HCT116 (cell line): ENCODE results near the gene KPNA4. TPM values are rescaled to one million over a fixed set of nuclear protein-coding genes. Genes with fewer than 3 reads are reported as not detected.

Experiments used
- ATAC-seq: fragments of 200-7000 bp; cut with Tn5 transposase; 2 replicates; pipeline ENCODE4 v1.9.1; 2020; ENCODE audit warnings: mild to moderate bottlenecking, moderate library complexity
- BruUV-seq: library from RNA; stranded (reverse); fragments of 400-500 nt; replicated peaks from 2 replicates; lab custom pipeline; 2021; lab: Mats Ljungman, UMichigan
- CTCF ChIA-PET: fragments of 300-600 bp; sonication (Branson Sonifier 250); formaldehyde crosslinking; loops from one replicate; lab custom pipeline; 2021; ENCODE audit warnings: antibody characterized with exemption; lab: Charles Lee
- POLR2A ChIA-PET: fragments of 300-600, 350-600 bp; sonication (Branson Sonifier 250); formaldehyde crosslinking; loops from one replicate; lab custom pipeline; 2021; ENCODE audit warnings: antibody characterized with exemption; lab: Charles Lee
- RAD21 ChIA-PET, 2 experiments: fragments of 300-600 bp; sonication (Branson Sonifier 250); formaldehyde crosslinking; loops; one replicate each; lab custom pipeline; 2023; ENCODE audit warnings: low total read pairs in 2 of 2; ENCODE audit not compliant: uncharacterized antibody in 2 of 2, unreplicated experiment in 2 of 2, low non-redundant PET in 1 of 2; lab: Charles Lee
- DNase-seq: peaks from one replicate; pipeline ENCODE4 v3.0.0-alpha.2; 2010; ENCODE audit warnings: low read depth, low spot score
- H2AFZ ChIP-seq: fragments of 200-600 bp; shearing (Covaris generic), sonication (generic); 2 replicates; pipeline ENCODE4 v1.6.1; 2017; ENCODE audit warnings: low read depth, mixed run types, mixed read lengths, antibody characterized with exemption, low read length; ENCODE audit not compliant: poor library complexity, severe bottlenecking
- H3K27ac ChIP-seq: 2 replicates; pipeline ENCODE4 v1.5.1; 2012; ENCODE audit warnings: low read depth, low read length
- H3K27me3 ChIP-seq: fragments of 200-600 bp; sonication (generic); 2 replicates; pipeline ENCODE4 v1.6.1; 2016; ENCODE audit warnings: mixed run types, low read length, mixed read lengths; ENCODE audit not compliant: insufficient read depth
- H3K36me3 ChIP-seq, 2 experiments: fragments of 200-500 bp in 1 of 2; fragments of 200-600 bp in 1 of 2; sonication (Bioruptor generic) in 1 of 2; sonication (generic) in 1 of 2; 2 replicates each; pipeline versions ENCODE4 v1.5.1 to v1.6.1; 2014 to 2016; ENCODE audit warnings: low read length in 2 of 2, inconsistent platforms in 1 of 2, mixed read lengths in 1 of 2, mixed run types in 1 of 2; ENCODE audit not compliant: insufficient read depth in 2 of 2, control insufficient read depth in 1 of 2
- H3K4me1 ChIP-seq, 2 experiments: fragments of 200-600 bp in 1 of 2; sonication (generic) in 1 of 2; 2 replicates each; pipeline versions ENCODE4 v1.5.1 to v1.6.1; 2012 to 2017; ENCODE audit warnings: low read length in 2 of 2, inconsistent platforms in 1 of 2, mild to moderate bottlenecking in 1 of 2, mixed read lengths in 1 of 2, mixed run types in 1 of 2, moderate library complexity in 1 of 2; ENCODE audit not compliant: insufficient read depth in 2 of 2, control insufficient read depth in 1 of 2
- H3K4me2 ChIP-seq: fragments of 200-600 bp; sonication (generic); 2 replicates; pipeline ENCODE4 v1.6.1; 2017; ENCODE audit warnings: mixed run types, low read length, mixed read lengths
- H3K4me3 ChIP-seq, 2 experiments: fragments of 200-600 bp in 1 of 2; sonication (generic) in 1 of 2; replicated peaks in 1 of 2; 2 replicates each; pipeline ENCODE4 v1.5.1; 2011 to 2016; ENCODE audit warnings: low read length in 2 of 2, control low read depth in 1 of 2, low read depth in 1 of 2, mild to moderate bottlenecking in 1 of 2, mixed read lengths in 1 of 2, mixed run types in 1 of 2
- H3K79me2 ChIP-seq: fragments of 200-600 bp; sonication (generic); 2 replicates; pipeline ENCODE4 v1.6.1; 2017; ENCODE audit warnings: mild to moderate bottlenecking, mixed run types, low read length, moderate library complexity, mixed read lengths; ENCODE audit not compliant: insufficient read depth
- H3K9ac ChIP-seq: fragments of 200-600 bp; sonication (generic); 2 replicates; pipeline ENCODE4 v1.6.1; 2016; ENCODE audit warnings: low read length, mixed read lengths
- H3K9me2 ChIP-seq: fragments of 200-600 bp; sonication (generic), shearing (Covaris generic); 2 replicates; pipeline ENCODE4 v1.6.1; 2017; ENCODE audit warnings: mixed run types, mild to moderate bottlenecking, moderate library complexity; ENCODE audit not compliant: insufficient read depth
- H3K9me3 ChIP-seq, 2 experiments: fragments of 200-500 bp in 1 of 2; fragments of 200-600 bp in 1 of 2; sonication (Bioruptor generic) in 1 of 2; sonication (generic) in 1 of 2; 2 replicates each; pipeline ENCODE4 v1.6.1; 2014 to 2017; ENCODE audit warnings: low read length in 2 of 2, mixed read lengths in 2 of 2, inconsistent platforms in 1 of 2, low read depth in 1 of 2, mild to moderate bottlenecking in 1 of 2, mixed run types in 1 of 2, moderate library complexity in 1 of 2; ENCODE audit not compliant: control insufficient read depth in 1 of 2, insufficient read depth in 1 of 2
- H4K20me1 ChIP-seq: fragments of 200-600 bp; sonication (generic), shearing (Covaris generic); 2 replicates; pipeline ENCODE4 v1.6.1; 2017; ENCODE audit warnings: mixed run types, mild to moderate bottlenecking, moderate library complexity; ENCODE audit not compliant: insufficient read depth
- ATF3 ChIP-seq: IDR thresholded peaks from 2 replicates; pipeline ENCODE4 v1.6.1; 2012
- CTCF ChIP-seq, 3 experiments: fragments of 200-600 bp in 1 of 3; sonication (generic) in 1 of 3; IDR thresholded peaks in 2 of 3; conservative IDR thresholded peaks in 1 of 3; 2 replicates each; pipeline ENCODE4 v1.5.1; 2012 to 2017; ENCODE audit warnings: low read depth in 2 of 3, low read length in 2 of 3, antibody characterized with exemption in 1 of 3, borderline replicate concordance in 1 of 3, control low read depth in 1 of 3, mild to moderate bottlenecking in 1 of 3, mixed read lengths in 1 of 3, mixed run types in 1 of 3, moderate library complexity in 1 of 3; ENCODE audit not compliant: insufficient read depth in 1 of 3
- EGR1 ChIP-seq: IDR thresholded peaks from 2 replicates; pipeline ENCODE4 v1.6.1; 2012; ENCODE audit warnings: low read depth
- ELF1 ChIP-seq: IDR thresholded peaks from 2 replicates; pipeline ENCODE4 v1.6.1; 2012; ENCODE audit warnings: low read depth, borderline replicate concordance
- EZH2 ChIP-seq: fragments of 200-600 bp; sonication (generic); IDR thresholded peaks from 2 replicates; pipeline ENCODE4 v1.6.1; 2017; ENCODE audit warnings: antibody characterized with exemption, mixed run types
- EZH2phosphoT487 ChIP-seq: fragments of 200-600 bp; IDR thresholded peaks from 2 replicates; pipeline ENCODE4 v1.6.1; 2018; ENCODE audit warnings: antibody characterized with exemption, borderline replicate concordance
- FOSL1 ChIP-seq: IDR thresholded peaks from 2 replicates; pipeline ENCODE4 v1.6.1; 2012; ENCODE audit warnings: low read depth
- POLR2AphosphoS5 ChIP-seq: IDR thresholded peaks from 2 replicates; pipeline ENCODE4 v1.6.1; 2011; ENCODE audit warnings: mild to moderate bottlenecking, low read depth, low read length, moderate library complexity
- RAD21 ChIP-seq: IDR thresholded peaks from 2 replicates; pipeline ENCODE4 v1.6.1; 2012; ENCODE audit warnings: low read depth, mild to moderate bottlenecking
- SIN3A ChIP-seq: IDR thresholded peaks from 2 replicates; pipeline ENCODE4 v1.6.1; 2012; ENCODE audit warnings: low read depth
- SP1 ChIP-seq: IDR thresholded peaks from 2 replicates; pipeline ENCODE4 v1.6.1; 2012; ENCODE audit warnings: low read depth
- SRF ChIP-seq: IDR thresholded peaks from 2 replicates; pipeline ENCODE4 v1.6.1; 2012; ENCODE audit warnings: low read depth
- YY1 ChIP-seq: IDR thresholded peaks from 2 replicates; pipeline ENCODE4 v1.6.1; 2011; ENCODE audit warnings: low read length, low read depth, moderate library complexity, mild to moderate bottlenecking; ENCODE audit not compliant: insufficient replicate concordance; ENCODE audit errors: extremely low read depth
- ZNF274 ChIP-seq: fragments of 200-500 bp; sonication (Bioruptor generic); IDR thresholded peaks from 2 replicates; pipeline ENCODE4 v1.6.1; 2014; ENCODE audit warnings: mild to moderate bottlenecking, low read depth, low read length, inconsistent platforms
- intact Hi-C: fragments of 100-400 bp; cut with micrococcal nuclease; formaldehyde crosslinking; loops from 2 replicates; pipeline ENCODE4 v1.10.0; 2022
- total RNA-seq: library from RNA; stranded (reverse); gene quantifications from one replicate; pipeline ENCODE4 v1.2.1, GENCODE V29; 2021; ENCODE audit not compliant: unreplicated experiment

Gene KPNA4
- total RNA-seq, 1 experiment from 2014 or later = 43.1 TPM

- no peak for TF ChIP-seq YY1
- TF ChIP-seq RAD21 = no peak
- TF ChIP-seq ELF1 = no peak
- TF ChIP-seq POLR2AphosphoS5 = no peak
- TF ChIP-seq CTCF (IDR thresholded peaks at IDR 0.05 in 2 of 3, conservative IDR thresholded peaks at IDR 0.05 in 1 of 3; ENCODE audit: borderline replicate concordance in 1 of 3, insufficient read depth in 1 of 3, low read depth in 2 of 3, low read length in 2 of 3) = no peak
- TF ChIP-seq SP1 = no peak
- TF ChIP-seq EZH2 = no peak
- no peak for TF ChIP-seq SRF
- no peak for TF ChIP-seq EGR1
- no peak for TF ChIP-seq ZNF274
- no peak for TF ChIP-seq ATF3
- TF ChIP-seq EZH2phosphoT487 = no peak
- no peak for TF ChIP-seq FOSL1
- TF ChIP-seq SIN3A = no peak
- H3K9ac ChIP-seq = no peak overlapping the region
- no peaks in the 10 kb centered on the region for H3K79me2 ChIP-seq
- BruUV-seq = no TSS peak
- intact Hi-C loops = no loop called here
- peaks cover 0 to 5% of the 10 kb centered on the region in 2 experiments; a peak in 1 of 4 replicates for H3K9me3 ChIP-seq
- H4K20me1 ChIP-seq = no peaks in the 10 kb centered on the region
- H3K4me1 ChIP-seq = 0 out of 4 replicates have a peak, but pooled peaks cover 0 to 7% of the 10 kb centered on the region in 2 experiments
- ChIA-PET RAD21 (no interaction called here), CTCF (no interaction called here), POLR2A (no interaction called here)
- no peak for DNase-seq
- H3K9me2 ChIP-seq = no peaks in the 10 kb centered on the region
- H3K36me3 ChIP-seq = no peaks in the 10 kb centered on the region
- H3K27ac ChIP-seq = no peak overlapping the region
- H2AFZ ChIP-seq = no peak overlapping the region
- no peak overlapping the region for H3K4me2 ChIP-seq
- H3K4me3 ChIP-seq = no peak overlapping the region
- no peaks in the 10 kb centered on the region for H3K27me3 ChIP-seq
- ATAC-seq = no peak
Observed at GRCh38 chr3:160474416-160474838, 90.9 kb downstream of the KPNA4 start.
